DMS153 (cell line): ENCODE measurements around the gene PTPRO.

Source experiments
- DNase-seq: peaks from one replicate; lab custom pipeline; 2025; lab: John Stamatoyannopoulos, UW

The PTPRO gene

GRCh38 chr12:15558915-15559528 lies 236.7 kb downstream of the PTPRO start:
- DNase-seq, result no peak

DNA sequence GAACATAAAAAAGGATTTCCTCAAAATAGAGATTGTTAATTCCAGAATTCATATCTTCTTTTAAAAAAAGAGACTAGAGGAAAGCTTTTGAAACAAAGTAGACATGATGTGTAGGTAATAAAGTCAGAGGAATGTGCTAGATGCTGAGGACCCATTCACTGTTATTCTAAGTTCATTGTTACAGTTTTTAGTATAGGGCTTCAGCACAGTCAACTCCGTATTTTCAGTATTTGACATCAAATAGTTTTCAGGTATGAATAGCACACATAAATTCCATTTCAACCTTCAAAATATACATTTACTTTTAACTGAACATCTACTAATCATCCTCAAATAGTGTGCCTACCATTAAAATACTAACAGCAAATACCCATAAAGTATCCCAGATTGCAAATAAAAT lies 239.1 kb downstream of the PTPRO start:
- DNase-seq, result no peak

DNA sequence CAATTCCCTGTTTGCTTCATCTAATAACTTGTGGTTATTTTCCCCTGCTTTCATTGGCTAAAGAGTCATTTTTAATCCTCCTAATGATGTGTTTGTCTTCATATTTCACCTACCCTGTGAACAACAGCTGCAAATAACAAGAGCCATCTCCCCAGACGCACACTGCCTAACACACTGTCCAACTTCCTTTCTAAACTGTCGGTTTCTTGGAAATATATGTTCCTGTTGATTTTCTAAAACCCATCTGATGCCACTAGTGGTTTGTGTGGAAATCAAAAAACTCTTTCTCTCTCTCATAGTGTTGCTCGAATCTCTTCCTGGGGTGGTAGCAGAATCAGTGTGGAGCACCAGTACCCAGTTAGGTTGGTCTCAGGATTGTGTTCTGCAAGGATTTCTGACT lies 240.0 kb downstream of the PTPRO start:
- DNase-seq, result no peak

- DNase-seq, result no peak
Observed at GRCh38 chr12:15563663-15564062, 241.4 kb downstream of the PTPRO start.

GRCh38 chr12:15574353-15574752 lies 252.0 kb downstream of the PTPRO start:
- DNase-seq, result no peak

GRCh38 chr12:15575671-15576541 lies 253.6 kb downstream of the PTPRO start:
- DNase-seq, result no peak

GRCh38 chr12:15580431-15580830 lies 258.1 kb downstream of the PTPRO start:
- DNase-seq, result no peak

GRCh38 chr12:15581006-15581405 lies 258.7 kb downstream of the PTPRO start:
- DNase-seq, result no peak

GRCh38 chr12:15583804-15584203 lies 261.5 kb downstream of the PTPRO start:
- no peak for DNase-seq

DNA sequence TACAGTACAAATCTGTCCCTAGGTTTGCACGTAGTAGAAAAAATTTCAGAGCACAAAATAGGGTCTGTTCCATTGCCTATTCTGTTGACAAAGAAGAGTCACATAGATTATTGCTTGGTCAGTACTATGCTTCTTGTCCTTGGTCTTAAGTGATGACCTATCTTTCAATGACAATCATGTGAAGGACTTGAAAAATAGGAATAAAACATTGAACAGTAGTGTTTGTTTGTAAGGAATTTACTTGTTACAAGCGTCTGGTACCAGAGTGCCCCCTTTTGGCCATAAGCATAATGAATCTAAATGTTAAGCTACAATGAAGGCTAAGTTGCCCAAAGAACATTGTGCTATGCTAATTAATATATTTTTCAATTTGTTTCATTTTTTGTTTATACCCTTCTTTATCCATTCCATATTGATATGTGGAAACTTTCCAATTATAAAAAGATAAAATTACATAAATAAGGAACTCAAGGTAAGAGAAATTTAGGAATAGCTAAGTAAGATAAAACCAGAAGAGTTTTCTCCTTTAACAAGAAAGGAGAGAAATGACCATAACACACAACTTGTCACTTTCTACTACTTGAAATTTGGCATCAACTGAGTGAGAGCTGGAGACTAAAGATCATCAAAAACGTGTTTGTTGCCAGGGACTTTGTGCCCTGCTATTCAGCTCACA lies 262.2 kb downstream of the PTPRO start:
- DNase-seq, result no peak

- no peak for DNase-seq
Observed at GRCh38 chr12:15589328-15590032, 267.2 kb downstream of the PTPRO start.

DNA sequence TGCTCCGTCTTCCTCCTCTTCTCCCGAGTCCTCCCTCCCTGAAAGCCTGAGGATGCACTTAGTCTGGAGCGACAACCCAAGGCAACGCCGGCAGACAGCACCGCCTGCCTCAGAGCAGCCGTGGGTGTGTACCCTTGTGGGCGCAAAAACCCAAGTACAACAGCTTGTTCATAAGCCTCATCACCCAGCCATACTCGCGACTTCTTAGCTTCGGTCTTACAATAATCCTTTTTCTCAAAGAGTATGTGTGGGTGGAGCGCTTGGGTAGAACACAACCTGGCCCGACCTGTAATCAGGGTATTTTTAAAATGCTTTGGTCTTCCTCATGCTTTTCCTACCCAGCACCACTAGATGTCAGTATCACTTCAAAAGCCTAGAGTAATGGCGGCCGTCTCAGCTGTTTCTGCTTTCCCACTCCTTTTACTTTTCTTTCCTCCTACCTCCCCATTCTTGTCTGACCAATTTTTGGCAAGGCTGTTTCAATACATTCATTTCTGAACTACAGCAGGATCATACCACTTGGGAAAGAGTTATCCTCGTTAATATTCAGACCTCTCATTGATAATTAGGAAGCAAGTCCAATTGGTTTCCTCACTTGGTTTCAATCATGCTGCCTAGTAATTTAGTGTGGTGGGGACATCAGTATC lies 268.0 kb downstream of the PTPRO start:
- peak; percentile 44 for DNase-seq

DNA sequence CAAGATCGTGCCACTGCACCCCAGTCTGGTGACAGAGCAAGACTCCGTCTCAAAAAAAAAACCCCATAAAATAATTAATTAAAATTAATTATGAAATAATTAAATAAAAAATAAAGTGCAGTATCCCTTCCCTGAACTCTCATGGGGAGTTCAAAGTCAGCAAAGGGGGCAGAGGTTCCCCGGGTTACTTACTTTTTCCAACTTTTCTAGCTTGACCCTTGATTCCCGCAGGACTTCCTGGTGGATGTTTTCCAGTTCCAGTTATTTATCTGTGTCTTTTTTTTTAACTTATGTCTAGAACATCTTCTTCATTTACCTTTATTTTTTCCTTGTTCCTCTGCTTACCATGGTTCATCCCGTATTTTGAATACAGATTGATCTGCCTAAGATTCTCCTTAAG lies 269.5 kb downstream of the PTPRO start:
- no peak for DNase-seq

DNA sequence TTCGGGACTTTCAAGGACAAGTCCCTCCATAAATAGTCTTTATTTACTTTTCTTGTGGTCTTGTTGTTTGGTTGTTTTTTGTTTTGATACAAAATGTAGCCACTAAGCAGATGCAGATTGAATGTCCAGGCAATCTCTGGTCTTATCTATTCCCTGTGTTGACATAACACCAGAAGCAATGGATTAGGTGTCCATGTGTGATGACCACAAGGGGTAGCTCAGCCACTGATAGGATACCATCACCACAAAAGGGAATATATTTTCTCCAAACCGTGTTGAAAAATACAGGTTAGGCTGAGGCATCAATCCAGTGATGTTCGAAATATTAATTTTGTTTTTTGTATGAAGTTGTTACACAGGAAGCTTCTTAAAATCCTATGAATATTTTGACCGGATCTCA lies 270.6 kb downstream of the PTPRO start:
- no peak for DNase-seq

DNA sequence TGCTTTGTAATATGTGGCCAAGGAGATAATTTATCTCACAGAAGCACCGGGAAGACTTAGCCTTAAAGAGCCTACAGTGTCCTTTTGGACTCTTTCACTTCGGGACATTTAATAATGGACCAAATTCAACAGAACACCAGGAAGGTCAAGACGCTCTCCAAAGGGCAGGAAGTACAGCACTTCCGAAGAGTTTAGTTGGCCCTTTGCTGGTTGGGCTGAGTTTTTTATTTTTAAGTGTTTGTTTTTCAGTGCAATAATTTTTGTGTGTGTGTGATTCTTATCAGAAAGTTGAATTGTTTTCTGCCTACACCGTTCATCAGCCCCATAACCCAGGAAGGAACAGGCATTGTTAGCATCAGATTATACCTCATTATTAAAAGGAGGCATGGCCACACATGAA lies 273.9 kb downstream of the PTPRO start:
- no peak for DNase-seq

DNA sequence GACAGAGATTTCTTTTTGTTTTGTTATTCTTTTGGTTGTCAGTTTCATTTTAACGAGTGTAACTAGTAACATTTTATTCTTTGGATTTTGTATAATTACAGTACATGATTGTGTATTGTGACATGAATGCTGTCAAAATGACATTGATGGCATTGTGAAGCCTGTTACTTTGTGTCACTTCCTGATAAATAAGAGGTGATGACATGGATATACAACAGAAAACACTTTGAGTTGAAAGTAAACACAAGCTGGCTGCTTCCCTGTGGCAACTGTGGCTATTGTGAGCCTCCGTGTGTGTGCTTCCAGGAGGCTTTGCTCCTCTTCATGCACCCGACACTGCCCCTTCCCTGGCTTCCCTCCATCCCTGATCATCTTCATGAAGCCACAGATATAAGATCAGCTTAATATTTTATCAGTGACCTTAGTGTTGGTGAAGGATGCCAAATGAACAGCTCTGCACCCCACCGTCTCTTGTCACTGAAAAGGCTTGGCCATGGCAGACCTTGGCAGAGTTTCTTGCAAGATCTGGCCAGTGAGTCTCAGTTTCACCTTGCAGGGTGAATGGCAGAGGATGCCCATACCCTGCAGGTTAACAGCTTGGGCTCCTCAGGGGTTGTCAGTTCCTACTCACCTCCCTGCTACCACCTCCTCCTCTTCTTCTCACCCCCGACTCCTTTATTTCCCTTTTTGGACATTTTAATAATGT lies 275.0 kb downstream of the PTPRO start:
- peak; percentile 51 for DNase-seq

DNA sequence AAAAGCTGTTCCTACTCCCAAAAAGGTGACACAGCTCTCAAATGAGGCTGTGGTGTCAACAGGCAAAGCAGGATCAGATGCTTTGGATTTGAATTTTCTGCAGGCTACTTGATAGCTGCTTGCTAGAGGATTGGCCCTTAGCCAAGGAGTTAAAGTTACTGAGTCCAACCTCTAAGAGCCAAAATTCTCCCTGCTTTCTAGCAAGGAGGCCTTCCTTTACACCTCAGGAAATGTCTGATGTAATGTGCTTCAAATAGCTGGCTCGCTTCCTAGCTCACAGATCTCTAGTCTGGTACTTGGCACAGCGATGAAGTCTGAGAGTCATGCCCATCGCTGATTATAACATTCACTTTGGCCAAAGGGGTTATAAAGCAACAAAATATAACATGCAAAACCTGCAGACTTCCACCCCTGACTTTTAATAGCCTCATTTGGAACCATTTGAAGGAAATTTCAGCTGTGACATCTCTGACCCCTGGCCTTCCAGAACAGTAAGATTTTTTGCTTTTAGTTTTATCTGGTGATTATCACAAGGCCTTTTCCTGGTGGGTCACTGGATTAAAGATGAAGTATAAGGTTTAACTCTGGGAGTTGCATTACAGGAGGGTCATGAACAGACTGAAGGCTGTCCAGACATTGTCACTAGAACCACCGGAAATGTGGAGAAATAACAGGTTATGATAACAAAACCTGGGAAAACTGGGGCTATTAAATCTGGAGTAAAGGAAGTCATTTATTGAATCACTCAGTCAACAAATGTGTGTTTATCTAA lies 277.1 kb downstream of the PTPRO start:
- no peak for DNase-seq

DNA sequence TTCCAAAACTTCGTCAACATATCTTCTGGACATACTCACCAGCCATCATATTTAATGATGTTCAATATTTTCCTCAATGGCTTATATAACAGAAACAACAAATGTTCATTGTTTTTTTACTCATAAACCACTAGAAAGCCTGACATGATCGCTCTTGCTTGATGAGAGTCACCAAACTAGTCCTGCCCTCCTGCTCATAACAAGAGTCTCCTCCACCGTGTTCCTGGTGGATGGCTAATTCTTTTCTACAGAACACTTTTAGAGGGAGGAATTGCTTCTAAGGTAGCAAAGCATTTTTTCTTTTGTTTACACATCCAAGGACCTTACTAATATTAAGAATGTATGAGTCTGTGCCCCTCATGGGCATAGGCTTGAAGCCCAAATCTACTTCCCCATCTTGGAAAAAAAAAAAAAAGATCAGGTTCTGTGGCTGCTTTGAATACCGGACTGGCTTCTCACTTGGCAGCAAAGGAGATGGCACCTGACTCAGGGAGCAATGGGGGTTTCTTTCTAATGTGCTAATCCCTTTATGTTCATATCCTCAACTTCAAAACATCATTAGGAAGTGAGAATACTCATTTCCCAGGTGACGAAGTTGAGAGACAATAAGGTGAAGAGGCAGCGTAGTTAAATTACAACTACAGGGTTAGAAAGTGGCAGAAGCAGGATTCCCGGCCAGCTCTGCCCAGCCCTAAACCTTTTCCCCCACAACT lies 278.1 kb downstream of the PTPRO start:
- no peak for DNase-seq

DNA sequence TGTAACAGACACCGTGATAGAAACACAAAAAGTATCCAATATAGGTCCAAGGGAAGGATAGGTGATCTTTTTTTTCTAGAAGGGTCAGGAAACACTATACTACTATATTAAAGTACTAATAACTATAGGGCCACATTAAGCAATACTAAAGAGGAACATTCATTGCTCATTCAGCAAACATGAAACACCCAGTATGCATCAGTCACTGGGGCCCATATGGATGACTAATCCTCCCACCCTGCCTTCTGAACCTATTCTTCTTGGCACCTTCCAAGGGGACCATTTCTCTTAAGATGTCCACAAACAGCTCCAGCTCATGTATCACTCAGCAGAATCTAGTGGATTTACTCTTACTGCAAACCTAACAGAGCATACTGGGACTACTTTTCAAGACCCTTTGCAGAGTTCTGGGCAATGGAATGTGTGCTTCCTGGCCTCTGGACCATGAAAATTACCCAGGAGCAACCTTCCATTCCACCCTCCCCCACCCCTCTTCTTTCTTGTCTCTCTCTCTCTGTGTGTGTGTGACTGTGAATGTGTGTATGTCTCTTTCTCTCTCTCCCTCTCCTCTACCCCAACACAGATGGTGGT lies 279.0 kb downstream of the PTPRO start:
- no peak for DNase-seq
